ENCODE measurements around the gene NEURL1B.

DNA sequence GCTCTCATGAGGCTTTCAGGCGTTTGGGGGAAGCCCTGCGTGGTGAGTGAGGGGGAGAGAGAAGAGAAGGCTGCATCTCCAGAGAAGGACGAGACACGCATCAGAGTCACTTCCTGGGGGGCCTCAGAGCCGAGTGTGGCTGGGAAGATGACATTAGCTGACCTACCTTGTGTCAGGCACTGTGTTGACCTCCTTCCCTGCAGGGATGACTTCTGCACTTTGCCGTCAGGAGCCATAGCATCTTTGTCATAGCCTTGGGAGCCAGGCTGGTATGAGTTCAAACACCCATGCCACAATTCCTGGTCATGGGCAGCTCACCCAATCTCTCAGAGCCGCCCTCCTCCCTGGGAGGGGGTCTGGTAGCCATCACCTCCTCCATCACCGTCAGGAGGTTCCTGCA lies 17.3 kb downstream of the NEURL1B start:
- TF ChIP-seq, protein P1, sequence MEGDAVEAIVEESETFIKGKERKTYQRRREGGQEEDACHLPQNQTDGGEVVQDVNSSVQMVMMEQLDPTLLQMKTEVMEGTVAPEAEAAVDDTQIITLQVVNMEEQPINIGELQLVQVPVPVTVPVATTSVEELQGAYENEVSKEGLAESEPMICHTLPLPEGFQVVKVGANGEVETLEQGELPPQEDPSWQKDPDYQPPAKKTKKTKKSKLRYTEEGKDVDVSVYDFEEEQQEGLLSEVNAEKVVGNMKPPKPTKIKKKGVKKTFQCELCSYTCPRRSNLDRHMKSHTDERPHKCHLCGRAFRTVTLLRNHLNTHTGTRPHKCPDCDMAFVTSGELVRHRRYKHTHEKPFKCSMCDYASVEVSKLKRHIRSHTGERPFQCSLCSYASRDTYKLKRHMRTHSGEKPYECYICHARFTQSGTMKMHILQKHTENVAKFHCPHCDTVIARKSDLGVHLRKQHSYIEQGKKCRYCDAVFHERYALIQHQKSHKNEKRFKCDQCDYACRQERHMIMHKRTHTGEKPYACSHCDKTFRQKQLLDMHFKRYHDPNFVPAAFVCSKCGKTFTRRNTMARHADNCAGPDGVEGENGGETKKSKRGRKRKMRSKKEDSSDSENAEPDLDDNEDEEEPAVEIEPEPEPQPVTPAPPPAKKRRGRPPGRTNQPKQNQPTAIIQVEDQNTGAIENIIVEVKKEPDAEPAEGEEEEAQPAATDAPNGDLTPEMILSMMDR (IDR thresholded peaks at IDR 0.05; ENCODE audit: low read depth, low read length, missing input control) = no peak
- no peak for TF ChIP-seq RAD21 (IDR thresholded peaks at IDR 0.05)
- TF ChIP-seq, protein P2, sequence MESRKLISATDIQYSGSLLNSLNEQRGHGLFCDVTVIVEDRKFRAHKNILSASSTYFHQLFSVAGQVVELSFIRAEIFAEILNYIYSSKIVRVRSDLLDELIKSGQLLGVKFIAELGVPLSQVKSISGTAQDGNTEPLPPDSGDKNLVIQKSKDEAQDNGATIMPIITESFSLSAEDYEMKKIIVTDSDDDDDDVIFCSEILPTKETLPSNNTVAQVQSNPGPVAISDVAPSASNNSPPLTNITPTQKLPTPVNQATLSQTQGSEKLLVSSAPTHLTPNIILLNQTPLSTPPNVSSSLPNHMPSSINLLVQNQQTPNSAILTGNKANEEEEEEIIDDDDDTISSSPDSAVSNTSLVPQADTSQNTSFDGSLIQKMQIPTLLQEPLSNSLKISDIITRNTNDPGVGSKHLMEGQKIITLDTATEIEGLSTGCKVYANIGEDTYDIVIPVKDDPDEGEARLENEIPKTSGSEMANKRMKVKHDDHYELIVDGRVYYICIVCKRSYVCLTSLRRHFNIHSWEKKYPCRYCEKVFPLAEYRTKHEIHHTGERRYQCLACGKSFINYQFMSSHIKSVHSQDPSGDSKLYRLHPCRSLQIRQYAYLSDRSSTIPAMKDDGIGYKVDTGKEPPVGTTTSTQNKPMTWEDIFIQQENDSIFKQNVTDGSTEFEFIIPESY (IDR thresholded peaks at IDR 0.05) = no peak
- TF ChIP-seq, protein P3, sequence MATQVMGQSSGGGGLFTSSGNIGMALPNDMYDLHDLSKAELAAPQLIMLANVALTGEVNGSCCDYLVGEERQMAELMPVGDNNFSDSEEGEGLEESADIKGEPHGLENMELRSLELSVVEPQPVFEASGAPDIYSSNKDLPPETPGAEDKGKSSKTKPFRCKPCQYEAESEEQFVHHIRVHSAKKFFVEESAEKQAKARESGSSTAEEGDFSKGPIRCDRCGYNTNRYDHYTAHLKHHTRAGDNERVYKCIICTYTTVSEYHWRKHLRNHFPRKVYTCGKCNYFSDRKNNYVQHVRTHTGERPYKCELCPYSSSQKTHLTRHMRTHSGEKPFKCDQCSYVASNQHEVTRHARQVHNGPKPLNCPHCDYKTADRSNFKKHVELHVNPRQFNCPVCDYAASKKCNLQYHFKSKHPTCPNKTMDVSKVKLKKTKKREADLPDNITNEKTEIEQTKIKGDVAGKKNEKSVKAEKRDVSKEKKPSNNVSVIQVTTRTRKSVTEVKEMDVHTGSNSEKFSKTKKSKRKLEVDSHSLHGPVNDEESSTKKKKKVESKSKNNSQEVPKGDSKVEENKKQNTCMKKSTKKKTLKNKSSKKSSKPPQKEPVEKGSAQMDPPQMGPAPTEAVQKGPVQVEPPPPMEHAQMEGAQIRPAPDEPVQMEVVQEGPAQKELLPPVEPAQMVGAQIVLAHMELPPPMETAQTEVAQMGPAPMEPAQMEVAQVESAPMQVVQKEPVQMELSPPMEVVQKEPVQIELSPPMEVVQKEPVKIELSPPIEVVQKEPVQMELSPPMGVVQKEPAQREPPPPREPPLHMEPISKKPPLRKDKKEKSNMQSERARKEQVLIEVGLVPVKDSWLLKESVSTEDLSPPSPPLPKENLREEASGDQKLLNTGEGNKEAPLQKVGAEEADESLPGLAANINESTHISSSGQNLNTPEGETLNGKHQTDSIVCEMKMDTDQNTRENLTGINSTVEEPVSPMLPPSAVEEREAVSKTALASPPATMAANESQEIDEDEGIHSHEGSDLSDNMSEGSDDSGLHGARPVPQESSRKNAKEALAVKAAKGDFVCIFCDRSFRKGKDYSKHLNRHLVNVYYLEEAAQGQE (IDR thresholded peaks at IDR 0.05) = no peak
- no peak for TF ChIP-seq YY1 (IDR thresholded peaks at IDR 0.05)
- TF ChIP-seq, protein P4, sequence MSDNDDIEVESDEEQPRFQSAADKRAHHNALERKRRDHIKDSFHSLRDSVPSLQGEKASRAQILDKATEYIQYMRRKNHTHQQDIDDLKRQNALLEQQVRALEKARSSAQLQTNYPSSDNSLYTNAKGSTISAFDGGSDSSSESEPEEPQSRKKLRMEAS (IDR thresholded peaks at IDR 0.05) = no peak
